GM18511 (cell line): ENCODE measurements around the gene PLSCR1.
A peak's percentile ranks its signal among the peaks of the same experiment; 100 is the strongest.
"Not testable (repeated sequence)": the region's sequence is repeated elsewhere in the genome, so short reads cannot be mapped to it uniquely, and the experiment has no call there.

Source experiments
- ATAC-seq: cut with Tn5 transposase; IDR thresholded peaks from one replicate; pipeline ENCODE4 v1.9.1; 2021; ENCODE audit warnings: mild to moderate bottlenecking, moderate library complexity; ENCODE audit not compliant: unreplicated experiment

PLSCR1 gene

DNA sequence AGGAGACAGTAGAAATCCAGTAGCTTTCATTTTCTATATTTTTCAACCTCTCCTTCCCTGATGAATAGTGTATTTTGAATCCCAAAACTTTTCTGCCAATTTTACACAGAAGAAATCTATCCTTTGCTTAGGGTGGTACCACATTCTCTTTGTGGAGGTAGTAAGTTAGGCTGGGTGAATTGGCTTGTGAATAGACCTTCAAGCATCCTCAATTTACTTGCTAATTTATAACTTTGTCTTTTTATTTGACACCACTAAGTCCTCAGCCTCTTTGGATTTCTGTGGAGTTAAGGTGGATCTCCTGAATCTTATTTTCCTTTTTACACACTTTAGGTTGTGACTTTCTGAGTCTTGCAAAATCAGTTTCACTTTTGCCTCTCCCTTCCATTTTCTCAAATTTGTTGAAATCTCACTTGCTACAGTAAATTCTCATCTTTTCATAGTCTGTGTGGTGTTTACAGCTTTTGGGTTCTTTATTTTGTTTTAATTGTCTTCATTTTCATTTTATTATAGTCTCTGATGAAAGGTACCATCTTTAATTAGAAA is 5.7 kb upstream of the PLSCR1 start:
- ATAC-seq, result no peak

DNA sequence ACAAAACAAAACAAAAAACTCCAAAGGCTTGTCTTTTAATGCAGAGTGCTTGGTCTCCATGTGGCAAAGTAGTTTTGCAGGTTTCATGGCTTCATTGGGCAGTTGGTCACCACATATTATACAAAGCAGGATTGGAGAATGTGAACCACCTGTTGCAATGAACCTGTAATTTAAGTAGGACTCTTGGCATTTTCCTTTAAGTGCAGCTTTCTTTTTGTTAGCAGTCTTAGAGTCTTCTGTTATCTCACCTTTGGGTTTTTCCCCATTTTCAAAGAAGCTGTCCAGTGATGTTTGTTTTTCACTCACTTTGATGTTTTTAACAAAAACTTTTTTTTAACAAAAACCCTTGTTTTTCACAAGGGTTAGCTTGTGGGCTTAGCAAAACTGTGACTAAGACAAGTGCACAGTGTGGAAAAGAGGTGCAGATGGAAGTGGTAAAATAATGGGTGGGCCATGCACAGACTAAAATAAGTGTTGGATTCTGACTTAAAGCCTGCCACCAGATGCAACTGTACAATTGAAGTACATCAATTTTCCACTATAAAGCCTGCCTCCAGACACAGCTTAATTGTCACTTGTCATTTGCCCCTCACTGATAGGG is 2.9 kb upstream of the PLSCR1 start:
- ATAC-seq, result no peak

GRCh38 chr3:146546366-146546965 is 2.1 kb upstream of the PLSCR1 start:
- ATAC-seq, result no peak

- peak; percentile 16 for ATAC-seq
These were observed 622 bp upstream of the PLSCR1 start for GRCh38 chr3:146544929-146545528.

GRCh38 chr3:146543461-146544001 is 876 bp downstream of the PLSCR1 start:
- peak; percentile 18 for ATAC-seq

DNA sequence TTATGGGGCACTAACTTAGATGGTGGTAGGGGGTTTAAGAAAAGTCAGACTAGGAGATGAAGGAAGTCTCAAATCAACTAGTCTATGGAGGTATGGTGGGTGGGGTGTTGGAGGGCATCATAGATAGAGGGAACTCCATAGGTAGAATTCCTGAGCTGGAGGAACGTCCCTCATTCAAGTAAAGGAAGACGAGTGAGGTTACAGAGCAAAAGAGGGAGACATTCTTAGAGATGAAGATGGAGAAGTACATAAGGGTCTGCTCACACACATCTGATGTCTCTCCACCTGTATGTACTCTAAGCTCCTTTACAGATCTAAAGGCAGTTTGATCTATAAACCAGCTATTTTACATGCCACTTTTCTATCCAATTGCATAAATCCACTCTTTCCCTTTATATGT is 1.4 kb downstream of the PLSCR1 start:
- no peak for ATAC-seq

- no peak for ATAC-seq
These were observed 2.2 kb downstream of the PLSCR1 start for GRCh38 chr3:146542179-146542578.

GRCh38 chr3:146540978-146541377 is 3.4 kb downstream of the PLSCR1 start:
- ATAC-seq, result no peak

DNA sequence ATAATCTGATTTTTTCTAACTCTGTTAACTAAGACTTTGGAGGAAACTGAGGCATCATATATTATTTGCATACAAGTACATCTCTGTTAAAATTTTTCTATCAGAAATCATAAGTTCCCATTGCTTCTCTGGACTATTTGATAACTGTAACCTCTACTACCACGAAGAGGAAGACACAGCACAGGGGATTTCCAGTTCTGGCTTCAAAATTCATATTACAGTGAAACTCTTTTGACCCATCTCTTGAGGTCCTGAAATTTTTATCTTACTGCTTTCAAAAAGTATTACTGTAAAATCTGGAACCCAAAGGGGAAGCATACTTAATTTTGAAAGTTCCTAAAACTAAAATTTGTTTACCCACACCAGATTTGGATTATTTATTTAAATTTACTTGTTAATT is 4.2 kb downstream of the PLSCR1 start:
- ATAC-seq, result no peak

DNA sequence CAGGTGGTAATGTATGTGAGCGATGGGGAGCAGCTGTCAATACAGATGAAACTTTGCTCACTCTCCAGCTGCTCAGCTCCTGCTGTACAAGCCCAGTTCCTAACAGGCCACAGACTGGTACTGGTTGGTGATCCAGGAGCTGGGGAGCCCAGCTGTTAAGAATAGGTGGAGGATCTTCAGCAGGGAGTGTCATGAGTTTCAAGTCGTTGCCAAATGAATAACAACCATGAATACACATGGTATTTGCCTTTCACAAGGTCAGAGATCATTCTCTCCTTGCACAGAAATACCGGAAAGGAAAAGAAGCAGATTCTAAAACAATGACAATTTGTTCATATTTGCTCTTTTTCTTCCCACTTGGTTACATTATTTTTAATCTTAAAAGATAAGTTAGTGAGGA is 5.1 kb downstream of the PLSCR1 start:
- no peak for ATAC-seq

DNA sequence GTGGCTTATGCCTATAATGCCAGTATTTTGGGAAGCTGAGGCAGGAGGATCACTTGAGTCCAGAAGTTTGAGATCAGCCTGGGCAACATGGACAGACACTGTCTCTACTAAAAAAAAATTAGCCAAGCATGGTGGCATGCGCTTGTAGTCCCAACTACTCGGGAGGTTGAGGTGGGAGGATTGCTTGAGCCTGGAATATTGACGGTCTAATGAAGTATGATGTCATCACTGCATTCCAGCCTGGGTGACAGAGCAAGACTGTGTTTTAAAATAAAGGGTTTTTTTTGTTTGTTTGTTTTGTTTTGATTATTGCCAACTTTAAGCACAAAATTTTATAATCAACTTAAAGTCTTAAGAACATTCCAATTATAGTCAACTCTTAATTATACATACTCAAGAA is 6.8 kb downstream of the PLSCR1 start:
- no peak for ATAC-seq

DNA sequence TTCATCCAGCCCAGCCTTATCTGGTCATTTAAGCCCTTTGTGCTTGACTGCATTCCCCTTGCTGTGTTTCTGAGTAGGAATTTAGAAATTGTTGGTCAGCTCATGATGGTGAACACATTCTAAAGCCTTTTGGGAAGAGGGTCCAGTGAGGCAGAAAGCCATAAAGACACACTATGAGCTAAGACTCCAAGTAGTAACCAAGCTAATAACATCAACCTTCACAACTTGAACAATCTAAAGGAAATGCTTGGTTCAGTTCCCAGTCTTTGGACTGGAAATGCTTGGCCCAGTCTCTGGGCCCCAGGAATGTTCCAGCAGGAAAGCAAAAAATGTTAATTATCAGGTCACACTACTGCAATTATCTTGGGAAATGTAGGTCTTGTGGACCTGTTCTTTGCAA is 7.7 kb downstream of the PLSCR1 start:
- no peak for ATAC-seq

GRCh38 chr3:146532406-146532805 is 12.0 kb downstream of the PLSCR1 start:
- no peak for ATAC-seq

GRCh38 chr3:146530609-146531008 is 13.8 kb downstream of the PLSCR1 start:
- ATAC-seq, result no peak

DNA sequence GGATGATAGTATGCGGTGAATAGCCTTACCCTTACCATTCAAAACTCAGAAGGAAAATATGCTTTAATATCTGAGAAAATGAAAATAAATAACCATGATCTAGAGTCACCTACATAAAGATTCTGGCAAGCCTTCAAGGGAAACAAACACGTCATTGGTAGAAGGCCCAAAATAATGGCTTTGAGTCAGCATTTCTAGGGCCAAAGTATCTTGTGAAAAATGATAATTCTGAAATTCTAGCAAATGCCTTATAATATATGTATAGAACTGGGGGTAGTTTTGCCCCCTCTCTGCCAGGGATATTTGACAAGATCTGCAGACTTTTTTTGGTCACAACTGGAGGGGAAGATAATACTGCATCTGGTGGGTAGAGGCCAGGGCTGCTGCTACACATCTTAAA is 15.4 kb downstream of the PLSCR1 start:
- ATAC-seq, result no peak

DNA sequence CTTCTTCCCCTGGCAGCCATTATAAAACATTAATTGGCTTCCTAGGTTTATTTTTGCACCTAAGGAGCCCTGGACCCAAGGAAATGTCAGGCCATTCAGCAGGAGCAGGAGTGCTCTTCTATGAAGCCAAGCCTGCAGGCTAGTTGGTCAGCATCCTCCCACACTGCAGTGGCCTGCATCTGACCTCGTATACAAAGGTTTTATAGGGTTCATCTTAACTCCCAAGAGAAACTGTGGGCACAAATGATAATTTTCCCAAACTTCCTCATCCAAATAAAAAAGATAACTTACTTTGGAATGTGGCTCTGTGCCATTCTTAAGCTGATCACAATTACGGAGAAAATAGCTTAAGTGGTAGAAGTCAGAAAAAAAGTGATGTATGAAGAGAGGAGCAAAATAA is 19.4 kb downstream of the PLSCR1 start:
- no peak for ATAC-seq

GRCh38 chr3:146523531-146523930 is 20.9 kb downstream of the PLSCR1 start:
- ATAC-seq, result no peak

GRCh38 chr3:146522174-146523158 is 21.9 kb downstream of the PLSCR1 start:
- not testable (repeated sequence) for ATAC-seq

GRCh38 chr3:146521394-146521793 is 23.0 kb downstream of the PLSCR1 start:
- no peak for ATAC-seq

- no peak for ATAC-seq
These were observed 24.6 kb downstream of the PLSCR1 start for GRCh38 chr3:146519810-146520209.
